SKM-1 treated with dmso at 0.1 percent for 144 hours (cell line): ENCODE measurements around the gene ABTB2.

ENCODE experiments used
- DNase-seq: peaks from one replicate; lab custom pipeline; 2025; ENCODE audit not compliant: unreplicated experiment; lab: John Stamatoyannopoulos, UW

ABTB2 gene

DNA sequence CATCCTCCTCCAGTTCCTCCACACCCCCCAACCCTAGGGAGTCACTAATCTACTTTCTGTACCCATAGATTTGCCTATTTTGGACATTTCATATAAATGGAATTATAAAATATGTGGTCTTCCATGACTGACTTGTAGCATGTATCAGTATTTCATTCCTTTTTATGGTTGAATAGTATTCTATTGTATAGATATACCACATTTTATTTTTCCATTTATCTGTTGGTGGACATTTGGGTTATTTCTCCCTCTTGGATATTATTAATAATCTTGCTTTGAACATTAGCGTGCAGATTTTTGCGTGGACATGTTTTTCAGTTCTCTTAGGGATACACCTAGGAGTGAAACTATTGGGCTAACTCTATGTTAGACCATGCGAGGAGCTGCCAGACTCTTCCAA, 229.0 kb downstream of the ABTB2 start:
- no peak for DNase-seq

DNA sequence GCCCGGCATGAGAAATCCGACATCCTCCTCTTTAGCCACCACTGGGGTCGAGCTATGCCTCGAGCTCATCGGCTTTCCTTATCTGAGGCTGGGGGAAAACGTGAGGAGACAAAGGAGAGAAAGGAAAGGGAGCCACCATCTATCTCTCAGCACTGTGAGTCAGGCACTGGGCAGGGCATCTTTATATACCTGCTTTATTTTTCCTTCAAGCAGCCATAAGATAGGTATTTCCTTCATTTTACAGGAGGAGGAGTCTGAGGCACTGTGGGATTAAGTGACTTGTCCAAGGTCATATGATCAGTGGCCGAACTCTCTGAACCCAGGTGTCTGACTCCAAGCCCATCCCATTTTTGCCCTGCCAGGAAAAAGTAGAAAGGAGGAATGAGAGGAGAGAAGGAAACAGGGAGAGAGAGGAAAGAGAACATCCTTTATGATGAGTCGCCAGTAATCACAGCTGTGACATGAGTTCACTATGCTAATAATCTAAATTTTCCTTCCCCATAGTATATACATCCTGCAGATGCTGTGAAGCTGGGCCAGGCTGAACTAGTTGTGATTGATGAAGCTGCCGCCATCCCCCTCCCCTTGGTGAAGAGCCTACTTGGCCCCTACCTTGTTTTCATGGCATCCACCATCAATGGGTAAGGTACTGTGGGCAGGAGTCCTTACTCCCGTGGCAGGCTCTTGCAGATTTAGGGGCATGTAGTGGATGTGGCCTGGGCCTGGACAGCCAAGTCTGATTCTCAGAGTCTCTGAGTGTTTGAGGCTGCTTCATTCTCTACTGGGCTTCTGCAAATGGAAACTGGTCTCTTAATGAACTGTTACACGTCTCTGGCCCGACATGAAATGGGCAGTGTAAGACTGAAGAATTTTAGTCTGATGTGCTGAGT, 230.6 kb downstream of the ABTB2 start:
- DNase-seq = no peak

DNA sequence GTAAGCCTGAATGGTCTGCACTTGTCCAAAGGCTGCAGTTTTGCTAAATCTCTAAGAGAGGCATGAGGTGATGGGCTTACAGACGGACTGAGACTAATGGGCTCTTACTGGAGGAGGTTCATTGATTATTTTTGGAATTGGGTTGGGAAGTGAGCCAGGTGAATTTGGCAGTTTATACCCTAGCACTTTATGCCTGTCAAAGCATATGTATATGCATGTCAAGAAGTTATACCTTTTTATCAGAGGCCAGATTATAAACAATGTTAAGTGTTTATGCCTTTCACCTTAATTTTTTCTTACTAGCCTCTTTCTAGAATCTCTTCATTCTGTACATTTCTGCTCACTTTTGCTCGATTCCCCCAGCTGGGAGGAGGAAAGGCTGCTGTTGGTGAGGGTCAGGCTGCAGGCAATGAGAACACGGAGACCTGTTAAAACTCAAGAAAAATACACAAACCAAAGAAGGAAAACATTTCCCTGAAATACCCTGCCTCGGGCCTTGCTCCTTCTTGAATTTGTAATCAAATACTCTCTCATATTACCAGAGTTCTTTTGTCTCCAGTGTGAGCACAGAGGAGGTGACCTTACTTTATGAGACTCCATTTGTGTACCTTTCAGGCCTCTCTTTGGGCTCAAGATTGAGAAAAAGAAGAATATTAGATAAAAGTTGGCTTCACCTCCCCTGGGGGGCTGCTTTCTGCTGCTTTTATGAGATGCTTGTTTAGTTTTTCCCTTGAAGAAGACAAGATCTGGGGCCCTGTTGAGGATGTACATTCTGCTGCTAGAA, 232.7 kb downstream of the ABTB2 start:
- no peak for DNase-seq

DNA sequence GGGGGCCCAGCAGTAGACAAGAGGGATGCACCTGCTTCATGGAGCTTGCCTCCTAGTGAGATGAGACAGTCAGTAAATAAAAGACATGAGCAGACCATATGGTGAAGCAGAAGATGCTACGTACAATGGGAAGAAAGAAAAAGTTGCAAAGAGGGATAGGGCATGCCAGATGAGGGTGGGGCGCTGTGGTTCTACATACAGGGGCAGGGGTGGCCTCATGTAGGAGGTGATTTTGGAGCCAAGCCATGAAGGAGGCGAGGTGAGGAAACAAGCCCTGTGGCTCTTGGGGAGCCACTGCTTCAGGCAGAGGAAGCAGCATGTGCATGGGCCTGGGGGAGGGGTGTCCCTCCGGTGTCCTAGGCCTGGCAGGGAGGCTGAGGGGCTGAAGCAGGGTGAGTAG, 237.2 kb downstream of the ABTB2 start:
- DNase-seq = no peak

DNA sequence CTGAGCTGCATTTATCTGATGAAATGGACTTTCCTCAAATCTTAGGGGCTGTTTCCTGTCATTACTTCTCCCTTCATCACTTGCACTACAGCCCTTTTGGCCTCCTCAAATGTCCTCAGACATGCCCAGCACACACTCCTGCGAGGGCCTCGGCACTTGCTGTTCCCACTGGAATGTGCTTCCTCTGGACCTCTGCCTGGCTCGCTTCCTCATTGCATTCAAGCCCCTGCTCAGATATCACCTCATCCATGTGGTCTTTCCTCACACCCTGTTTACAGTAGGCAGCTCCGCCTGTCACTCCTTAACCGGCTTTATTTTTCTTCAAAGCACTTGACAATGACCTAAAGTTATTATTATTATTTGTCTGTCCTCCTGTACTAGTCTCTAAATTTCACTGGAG, 243.3 kb downstream of the ABTB2 start:
- DNase-seq = no peak

DNA sequence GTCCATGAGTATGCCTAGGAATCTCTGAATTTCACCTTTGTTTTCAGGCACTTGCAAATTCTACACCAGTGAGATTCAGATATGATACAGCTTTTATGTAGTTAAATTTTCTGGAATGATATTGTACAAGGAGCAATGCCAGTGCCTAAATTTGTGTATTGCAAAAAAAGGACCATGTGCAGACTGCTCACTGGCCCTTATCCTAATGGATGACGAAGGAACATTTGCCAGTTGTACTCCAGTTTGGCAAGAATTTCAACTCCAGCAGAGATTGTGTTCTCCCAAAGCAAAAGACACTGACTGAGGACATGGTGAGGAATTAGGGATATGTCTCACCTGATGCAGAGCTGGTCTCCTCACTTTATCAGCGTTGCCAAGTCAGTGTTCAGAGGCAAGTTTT, 243.8 kb downstream of the ABTB2 start:
- DNase-seq = no peak

DNA sequence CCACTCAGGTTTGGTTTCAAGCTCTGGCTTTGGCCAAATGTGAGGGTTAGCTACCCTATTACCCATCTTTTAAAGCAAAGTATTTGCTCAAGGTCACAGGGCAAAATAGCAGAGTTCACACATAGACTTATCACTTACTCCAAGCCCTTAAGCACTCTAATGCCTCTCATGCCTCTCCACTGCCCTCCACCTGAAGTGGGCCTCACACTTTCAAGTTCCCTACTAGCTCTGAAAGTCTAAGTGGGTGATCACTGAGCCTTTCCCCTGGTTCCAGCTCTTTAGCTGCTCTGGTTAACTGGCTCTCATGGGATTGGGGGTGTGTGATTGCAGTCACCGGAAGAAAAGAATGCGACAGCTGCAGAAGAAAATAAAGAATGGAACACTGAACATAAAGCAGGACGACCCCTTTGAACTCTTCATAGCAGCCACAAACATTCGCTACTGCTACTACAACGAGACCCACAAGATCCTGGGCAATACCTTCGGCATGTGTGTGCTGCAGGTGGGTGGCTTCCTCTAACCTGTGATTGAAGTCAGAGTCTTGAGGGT, 246.0 kb downstream of the ABTB2 start:
- no peak for DNase-seq

DNA sequence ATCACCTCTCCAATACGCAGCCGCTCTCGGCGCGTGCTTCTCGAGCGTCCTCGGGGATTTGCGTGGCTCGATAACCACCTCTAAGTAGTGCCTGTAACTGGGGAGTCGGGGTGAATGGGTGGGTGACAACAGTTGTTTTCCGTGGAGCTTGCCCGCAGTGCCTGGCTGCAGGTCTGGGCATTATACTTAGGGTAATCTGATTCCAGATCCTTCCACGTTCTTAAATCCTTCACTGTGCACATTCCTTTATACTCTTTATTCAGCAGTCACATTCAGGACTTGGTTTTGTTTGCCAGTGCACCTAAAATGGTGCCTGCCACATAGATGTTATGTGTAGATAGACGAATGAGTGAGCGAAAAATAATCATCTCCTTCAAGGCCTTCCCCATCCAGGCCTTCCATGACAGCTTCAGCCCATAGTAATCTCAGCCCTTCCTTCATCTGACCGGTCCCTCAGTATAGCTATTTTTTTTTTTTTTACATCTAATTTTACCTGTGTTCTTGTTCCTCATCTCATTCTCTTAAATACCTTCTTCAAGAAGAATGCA, 251.8 kb downstream of the ABTB2 start:
- no peak for DNase-seq

DNA sequence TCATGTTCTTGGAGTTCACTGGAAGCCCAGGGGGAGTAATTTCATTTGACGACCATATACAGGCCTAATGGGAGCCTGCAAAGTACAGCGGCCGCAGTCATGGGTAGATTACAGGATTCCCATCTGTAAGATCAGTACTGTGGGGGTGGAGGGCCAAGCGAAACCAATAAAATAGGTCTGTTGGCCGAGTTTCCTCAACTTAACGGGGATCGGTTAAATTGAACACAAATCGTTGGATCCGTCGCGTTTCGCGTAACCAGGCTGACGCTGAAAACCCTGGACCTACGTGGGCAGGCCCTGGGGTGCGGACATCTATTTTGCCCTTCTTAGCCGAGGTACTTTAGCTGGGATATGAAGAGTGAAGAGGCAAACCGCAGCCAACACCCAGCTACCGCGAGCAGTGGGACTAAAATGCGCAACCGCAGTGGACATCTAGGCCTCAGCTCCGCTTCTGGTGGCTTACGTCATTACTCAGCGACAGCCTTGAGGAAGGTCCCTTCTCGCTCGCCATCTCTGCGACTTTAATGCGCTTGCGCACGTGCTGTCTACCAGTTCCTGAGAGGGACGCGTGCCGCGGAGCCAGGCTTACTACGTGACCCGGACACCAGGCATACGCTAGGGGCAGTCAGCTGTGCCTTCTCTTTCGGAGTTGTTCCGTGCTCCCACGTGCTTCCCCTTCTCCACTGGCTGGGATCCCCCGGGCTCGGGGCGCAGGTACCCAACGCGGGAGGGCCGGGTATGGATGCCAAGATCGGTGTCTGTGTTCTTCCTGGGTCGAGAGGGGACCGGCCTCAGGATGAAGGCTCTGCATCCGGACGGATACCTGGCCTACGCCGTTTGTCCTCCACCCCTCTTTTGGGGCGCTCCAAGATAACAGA, 252.5 kb downstream of the ABTB2 start, which contains the start of gene NAT10:
Gene NAT10 (plus strand): TSS at position 551 of the 878 bp plus-strand sequence. CDS start 2,597 bp downstream, outside the sequence.
- peak; percentile 98 for DNase-seq

DNA sequence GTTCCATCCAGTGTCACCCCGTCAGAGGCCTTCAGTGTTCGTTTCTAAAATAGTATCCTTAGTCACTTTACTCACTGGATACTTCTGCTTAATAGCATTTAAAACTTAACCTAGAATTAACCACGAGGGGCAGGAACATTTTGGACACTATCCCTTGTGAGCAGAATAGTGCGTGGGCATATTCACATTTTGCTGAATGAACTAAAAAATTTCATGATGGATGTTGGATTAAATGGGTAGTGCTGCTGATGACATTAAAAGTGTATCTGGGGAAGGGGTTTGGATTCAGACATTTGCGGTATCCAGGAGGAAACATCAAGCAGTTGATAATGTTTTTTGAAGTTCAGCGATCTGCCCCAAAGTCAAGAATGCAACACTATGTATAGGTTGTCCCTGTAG, 253.1 kb downstream of the ABTB2 start:
- no peak for DNase-seq
